Hair follicle dermal papilla cell (primary cell): ENCODE data around the gene PTCH1. TPM values are rescaled to one million over a fixed set of nuclear protein-coding genes. Genes with fewer than 3 reads are reported as not detected.

Source experiments
- small RNA-seq: library from RNA; depleted of rRNA; stranded (forward); fragments of <200 nt; gene quantifications from one replicate; pipeline ENCODE3, GENCODE V24; 2012
- total RNA-seq: library from RNA; depleted of rRNA; stranded (reverse); fragments of >200 nt; gene quantifications from 2 replicates; pipeline ENCODE4 v1.2.3, GENCODE V29; 2012

PTCH1 gene
- 2.9 and 6.7 TPM in 2 replicates for total RNA-seq

DNA sequence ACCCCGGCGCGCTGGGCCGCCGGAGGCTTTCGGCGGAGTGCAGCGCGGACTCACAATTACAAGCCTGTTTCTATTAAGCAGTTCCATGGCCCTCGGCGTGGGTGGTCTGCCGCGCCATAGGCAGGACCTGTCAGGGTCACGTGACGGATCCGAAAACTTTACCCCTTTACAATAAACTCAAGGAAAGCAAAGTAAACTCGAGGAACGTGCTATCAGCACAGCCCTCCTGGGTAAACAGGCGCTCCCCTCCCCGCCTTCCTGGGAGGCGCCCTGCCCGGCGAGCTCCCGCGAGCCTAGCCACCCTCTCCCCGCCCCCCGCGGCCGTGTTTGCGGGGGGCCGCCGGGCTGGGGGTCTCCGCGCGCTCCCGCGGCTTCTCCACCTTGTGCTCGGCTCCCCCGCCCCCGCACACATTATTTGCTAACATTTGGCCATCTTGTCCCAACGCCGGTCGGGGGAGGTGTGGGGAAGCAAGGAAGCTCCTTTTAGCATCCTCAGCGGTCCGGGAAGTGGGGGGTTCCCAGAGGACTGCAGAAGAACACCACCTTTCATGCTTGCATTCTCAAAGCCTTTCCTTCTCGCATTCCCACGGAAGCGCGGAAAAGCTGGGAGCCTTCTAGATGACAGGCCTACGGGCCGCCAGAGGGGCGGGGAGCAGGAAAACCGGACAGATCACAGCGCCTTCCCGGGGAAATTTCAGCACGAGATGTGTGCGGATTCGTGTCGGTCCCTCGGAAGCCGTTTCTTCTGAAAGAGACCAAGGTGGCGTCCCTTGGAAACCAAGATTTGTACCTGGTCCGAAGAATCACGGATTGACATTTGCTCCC lies at the start of gene PTCH1:
Gene PTCH1 (minus strand): TSS at position 238 of the 825 bp plus-strand sequence.

Small RNAs within 50 kb of the gene (small RNA-seq; reads per million reads assigned to genes)
- not detected for gene MT1P1

Other genes starting within 250 kb of the PTCH1 start
- 3.4 and 8.4 TPM in 2 replicates for gene FANCC, start 199.3 kb downstream of the PTCH1 start, total RNA-seq